ENCODE measurements around the gene CACNB1.
A peak's percentile ranks its signal among the peaks of the same experiment; 100 is the strongest.

CACNB1 gene

GRCh38 chr17:39200070-39200879 lies 2.8 kb upstream of the CACNB1 start, which contains the start of gene RPL19:
RPL19 (plus strand) TSS chr17:39200283; CDS start chr17:39200345, 62 bp downstream.
- peak; percentile 74 for DNase-seq

DNA sequence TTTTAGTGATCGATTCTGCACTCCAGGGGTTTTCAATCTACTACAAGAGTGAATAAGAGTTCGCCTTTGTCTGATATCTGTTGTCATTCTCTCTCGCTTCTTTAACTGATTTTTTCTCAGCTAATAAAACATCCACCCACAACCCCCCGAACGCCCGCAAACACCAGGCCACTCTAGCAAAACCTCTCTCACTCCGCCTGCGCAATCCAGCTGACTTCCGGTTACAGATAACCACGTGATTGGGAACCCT lies 2.3 kb upstream of the CACNB1 start:
- peak; percentile 81 for DNase-seq

GRCh38 chr17:39198186-39198566 lies 707 bp upstream of the CACNB1 start:
- no peak for DNase-seq

DNA sequence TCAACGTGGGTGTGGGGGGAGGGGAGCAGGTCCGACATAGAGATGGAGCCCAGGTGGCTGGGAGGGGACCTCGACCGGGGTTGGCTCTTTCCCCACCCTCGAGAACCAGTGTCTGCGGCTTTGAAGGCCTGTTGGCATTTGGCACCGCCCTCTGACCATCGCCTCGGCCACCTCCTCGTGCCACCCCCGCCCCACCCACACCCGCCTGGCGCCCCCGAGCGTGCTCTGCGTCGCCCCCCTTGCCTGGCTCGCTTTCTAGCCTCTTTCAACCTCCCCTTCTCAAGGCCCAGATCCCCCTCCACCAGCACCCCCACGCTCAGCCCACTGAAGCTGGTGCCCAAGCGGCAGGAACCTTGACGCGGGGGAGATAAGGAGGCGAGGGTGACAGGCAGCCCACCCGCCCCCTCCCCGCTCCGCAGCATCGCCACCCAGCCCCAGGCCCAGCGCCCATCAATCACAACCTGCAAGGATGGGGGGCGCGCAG lies 619 bp downstream of the CACNB1 start:
- no peak for DNase-seq

GRCh38 chr17:39196241-39196807 lies 1.1 kb downstream of the CACNB1 start:
- no peak for DNase-seq

DNA sequence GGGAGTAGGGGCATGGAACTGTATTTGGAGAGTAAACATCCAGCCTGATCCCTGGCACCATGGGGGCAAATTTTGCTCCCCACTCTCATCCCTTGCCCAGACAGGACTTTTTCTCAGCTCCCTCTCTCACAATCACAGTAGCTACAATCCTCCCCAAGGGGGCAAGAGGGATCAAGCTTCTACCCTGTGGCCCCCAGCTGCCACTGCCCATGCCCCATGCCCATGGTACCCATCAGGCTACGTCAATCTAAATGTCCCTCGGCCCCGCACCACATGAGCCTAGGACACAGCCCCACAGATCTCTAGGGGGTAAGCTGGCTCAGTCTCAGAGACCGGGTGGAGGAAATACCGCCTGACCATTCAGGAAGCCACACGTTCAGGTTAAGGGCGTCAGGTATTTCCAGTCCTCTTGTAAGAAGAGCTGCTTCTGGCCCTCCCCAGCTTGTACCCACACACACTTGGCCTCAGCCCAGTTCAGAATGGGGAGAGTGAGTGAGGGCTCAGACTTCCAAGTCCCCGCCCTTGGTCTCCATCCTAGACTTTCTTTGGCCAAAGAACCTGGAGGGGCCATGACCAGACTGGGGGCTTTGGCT lies 1.8 kb downstream of the CACNB1 start:
- no peak for DNase-seq

DNA sequence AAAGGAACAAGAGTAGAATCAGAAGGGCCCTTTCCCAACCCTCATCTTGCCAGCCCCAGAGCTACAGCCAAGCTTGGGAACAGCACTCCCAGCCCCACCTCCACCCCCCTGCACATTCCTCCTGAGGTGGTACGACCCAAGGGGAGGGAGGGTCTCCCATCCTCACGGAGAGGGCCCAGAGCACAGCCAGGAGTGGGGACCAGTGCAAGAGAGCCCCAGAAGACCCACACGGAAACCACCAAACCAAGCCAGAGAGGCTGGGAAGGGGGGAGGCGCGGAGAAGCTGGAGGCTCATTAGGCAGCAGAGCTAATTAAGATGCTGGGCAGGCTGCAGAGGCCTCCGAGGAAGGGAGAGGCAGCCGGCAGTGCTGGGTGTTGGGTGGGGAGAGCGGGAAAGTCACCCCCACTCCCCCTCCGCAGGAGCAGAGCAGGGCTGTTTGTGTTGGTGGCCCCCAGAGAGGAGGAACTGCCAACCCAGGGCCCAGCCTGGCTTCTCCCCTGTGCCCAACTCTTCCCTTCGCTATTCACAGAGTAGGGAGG lies 2.4 kb downstream of the CACNB1 start:
- no peak for DNase-seq

DNA sequence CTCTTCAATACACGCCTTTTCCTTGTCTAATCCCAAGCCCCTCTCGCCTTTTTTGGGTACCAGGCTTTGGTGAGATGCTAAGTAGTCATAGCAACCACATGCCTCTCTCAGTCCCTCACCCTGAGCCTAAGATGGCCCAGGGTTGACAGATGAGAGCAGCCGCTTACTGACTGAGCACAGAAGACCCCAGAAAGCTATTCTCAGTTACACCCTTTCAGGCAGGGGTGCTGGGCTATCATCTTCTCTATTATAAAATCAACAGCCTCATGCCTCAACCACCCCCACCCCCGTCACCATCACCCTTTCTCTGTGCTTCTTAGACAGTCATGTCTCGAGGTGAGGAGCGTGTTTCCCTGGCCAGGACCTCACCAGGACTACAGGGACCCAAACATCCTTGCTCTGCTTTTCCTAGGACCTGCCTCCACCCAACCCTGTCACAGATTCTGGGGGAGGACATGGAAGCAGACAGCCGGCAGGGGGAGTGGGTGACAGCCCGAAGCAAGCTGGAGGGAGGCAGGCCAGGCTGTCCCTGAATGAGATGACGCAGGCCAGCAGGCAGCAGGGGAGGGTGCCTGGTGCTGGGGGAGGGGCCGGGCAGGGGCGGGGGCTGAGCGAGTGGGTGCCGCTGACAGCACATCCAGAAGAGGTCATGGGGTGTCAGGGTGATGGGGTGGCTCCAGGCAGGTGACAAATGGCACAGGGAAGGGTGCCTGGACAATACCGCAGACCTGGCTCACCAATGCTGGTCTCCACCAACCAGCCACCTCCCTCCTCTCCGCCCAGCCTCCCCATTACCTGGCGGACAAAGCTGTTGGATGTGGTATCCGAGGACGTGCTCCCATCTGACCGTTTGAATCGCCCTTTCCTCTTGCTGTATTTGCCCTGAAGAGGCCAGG lies 3.1 kb downstream of the CACNB1 start:
- DNase-seq, result no peak

- DNase-seq, result no peak
These were observed 4.1 kb downstream of the CACNB1 start for GRCh38 chr17:39193346-39193745.

DNA sequence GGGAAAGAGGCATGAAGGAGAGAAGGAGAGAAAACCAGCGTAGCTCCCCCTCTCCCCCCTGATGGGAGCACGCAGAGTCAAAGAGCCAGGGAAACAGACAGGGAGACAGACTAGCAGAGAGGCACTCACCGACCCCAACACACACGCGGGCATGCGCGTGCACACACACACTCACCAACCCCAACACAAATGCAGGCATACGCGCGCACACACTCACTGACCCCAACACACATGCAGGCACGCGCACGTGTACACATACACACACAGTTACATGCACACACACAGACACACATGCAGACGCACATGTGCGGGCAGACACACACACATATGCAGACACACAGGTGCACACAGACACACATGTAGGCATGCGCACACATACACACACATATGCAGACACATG lies 4.6 kb downstream of the CACNB1 start:
- no peak for DNase-seq

GRCh38 chr17:39191750-39192510 lies 5.5 kb downstream of the CACNB1 start:
- DNase-seq, result no peak

DNA sequence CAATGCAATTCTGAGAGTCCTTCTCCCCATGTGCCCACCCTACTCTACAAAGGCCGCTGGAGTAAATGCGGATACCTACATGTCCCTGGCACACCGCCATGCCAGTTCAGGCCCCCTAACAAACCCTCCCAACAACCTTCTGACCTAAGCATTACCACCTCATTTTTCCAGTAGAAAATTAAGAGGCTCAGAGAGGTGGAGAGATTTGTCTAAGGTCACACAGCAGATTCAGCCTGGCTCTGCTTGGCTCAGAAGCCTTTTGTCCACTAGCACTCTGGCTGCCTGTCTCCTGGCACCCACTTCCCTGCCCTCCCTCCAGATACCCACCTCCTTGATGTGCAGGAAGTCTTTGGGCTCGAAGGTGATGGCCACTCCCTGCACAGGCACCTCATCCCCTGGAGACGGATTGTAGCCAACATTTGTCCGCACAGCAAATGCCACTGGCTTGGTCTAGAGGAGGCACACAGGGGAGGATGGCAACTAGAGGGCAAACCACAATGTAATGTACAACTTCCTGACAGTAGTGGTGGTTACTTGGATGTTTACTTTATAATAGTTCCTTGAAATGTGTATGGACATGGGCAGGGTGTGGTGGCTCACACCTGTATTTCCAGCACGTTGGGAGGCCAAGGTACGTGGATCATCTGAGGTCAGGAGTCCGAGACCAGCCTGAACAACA lies 10.2 kb downstream of the CACNB1 start:
- DNase-seq, result no peak

DNA sequence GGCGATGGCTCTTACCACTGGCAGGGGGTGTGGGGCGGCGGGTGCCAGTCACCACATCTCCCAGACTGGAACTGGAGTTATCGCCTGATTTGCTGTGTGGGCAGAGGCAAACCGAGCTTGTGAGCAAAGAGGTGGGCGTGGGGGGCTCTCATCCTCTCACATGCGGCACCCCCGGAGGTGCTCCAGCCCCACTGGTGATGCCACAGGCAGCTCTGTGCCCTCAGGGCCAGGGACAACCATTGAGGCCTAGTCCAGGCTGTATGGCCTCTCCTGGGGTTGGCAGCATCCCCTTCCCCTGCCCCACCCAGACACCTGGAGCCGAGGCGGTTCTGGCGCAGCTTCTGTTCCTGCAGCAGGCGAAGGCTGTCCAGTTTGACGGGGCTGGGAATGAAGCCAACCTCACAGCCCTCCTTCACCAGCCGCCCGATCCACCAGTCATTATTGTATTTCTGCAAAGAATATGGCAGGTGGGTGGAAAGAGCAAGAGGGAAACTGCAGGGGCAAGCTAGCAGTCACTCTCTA lies 10.9 kb downstream of the CACNB1 start:
- DNase-seq, result no peak

DNA sequence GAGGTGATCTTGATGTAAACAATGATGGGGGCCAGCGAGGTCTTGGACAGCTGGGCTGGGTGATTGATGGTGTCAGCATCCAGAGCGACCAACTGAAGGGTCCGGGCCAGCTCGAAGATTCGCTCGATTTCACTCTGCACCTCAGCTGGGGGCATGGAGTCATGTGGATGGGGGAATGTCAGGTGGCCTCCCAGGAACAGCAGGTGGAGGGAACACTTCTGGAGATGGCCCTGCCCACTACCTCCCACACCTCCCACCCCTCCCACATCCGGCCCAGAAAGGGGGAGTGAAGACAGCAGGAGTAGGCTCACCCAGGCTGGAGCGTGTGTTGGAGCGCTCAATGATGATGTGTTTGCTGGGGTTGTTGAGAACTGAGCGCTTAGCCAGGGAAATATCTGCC lies 13.7 kb downstream of the CACNB1 start:
- DNase-seq, result no peak

- DNase-seq, result no peak
These were observed 14.4 kb downstream of the CACNB1 start for GRCh38 chr17:39183045-39183444.

GRCh38 chr17:39181303-39181702 lies 16.2 kb downstream of the CACNB1 start:
- no peak for DNase-seq

DNA sequence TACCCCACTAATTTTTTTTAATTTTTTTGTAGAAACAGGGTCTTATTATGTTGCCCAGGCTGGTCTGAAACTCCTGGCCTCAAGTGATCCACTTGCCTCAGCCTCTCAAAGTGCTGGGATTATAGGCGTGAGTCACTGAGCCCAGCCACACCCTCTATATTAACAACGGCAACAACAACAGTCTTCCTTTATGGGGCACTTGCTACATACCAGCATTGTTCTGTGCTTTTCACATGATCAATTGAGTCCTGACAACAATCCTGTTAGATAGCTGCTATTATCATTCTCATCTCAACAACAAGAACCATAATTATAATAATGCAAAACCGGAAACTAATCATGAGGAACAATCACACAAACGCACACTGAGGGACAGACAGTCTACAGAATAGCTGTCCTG lies 18.9 kb downstream of the CACNB1 start:
- DNase-seq, result no peak

DNA sequence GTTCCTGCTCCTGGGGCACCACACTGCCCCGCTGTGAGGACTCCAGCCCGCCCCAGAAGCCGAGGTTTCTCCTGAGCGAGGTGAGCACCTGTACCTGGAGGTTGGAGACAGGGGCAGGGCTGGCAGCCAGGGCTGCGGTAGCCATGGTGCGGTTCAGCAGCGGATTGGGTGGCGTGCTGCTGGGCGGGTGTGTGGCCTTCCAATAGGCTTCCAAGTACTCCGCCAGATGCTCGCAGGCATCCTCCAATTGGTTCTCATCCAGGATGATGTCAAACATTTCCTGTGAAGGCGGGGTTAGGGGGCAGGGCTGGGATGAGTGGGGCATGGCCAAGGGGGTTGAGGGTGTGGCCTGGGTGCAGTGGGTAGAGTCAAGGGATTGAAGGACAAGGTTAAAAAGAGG lies 20.2 kb downstream of the CACNB1 start:
- no peak for DNase-seq

DNA sequence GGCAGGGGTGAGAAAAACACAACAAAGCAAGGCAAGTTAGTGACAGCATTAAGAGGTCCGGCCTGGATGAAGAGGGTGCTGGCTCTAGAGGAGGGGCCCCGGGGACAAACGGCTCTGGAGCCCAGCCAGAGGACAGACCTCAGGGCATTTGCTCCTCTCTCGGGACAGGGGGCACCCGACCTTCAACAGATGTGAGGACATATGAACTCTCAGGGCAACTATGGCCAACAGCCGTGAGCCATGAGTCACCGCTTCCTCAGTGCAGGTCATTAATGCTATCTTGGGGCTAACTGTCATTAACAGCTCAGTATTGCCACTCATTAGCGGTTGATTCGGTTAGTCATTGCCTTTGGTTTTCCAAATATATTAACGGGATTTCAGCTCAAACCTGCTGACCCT lies 21.8 kb downstream of the CACNB1 start:
- no peak for DNase-seq

- peak; percentile 73 for DNase-seq
These were observed 22.4 kb downstream of the CACNB1 start for GRCh38 chr17:39174920-39175694.
